ENCODE measurements around the gene DOCK4.

DNA sequence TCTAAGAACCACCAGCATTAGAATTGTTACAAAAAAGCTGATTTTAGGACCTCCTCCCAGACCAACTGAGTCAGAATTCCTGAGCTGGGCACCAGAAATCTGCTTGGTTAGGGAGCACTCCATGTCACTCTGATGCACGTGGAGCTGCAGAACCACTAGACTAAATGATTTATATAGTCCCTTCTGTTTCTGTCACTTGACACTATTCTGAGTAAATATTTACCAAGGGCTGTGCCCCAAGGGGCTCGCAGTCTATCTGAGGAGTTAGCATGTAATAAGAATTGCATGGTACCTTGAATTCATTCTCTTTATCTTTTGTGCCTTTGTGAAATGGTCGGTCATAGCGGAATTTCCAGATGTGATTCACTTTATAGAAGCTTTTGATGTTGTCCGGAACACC, 447.9 kb downstream of the DOCK4 start:
- TF ChIP-seq, protein P1, sequence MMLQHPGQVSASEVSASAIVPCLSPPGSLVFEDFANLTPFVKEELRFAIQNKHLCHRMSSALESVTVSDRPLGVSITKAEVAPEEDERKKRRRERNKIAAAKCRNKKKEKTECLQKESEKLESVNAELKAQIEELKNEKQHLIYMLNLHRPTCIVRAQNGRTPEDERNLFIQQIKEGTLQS (CRISPR knock-in tag; conservative IDR thresholded peaks at IDR 0.05) = no peak
- TF ChIP-seq CBFB (CRISPR knock-in tag; IDR thresholded peaks at IDR 0.05; ENCODE audit: low read depth) (no peak), TEAD1 (CRISPR knock-in tag; IDR thresholded peaks at IDR 0.05) (no peak), FOXK1 (CRISPR knock-in tag; IDR thresholded peaks at IDR 0.05) (no peak)
- TF ChIP-seq, protein P2, sequence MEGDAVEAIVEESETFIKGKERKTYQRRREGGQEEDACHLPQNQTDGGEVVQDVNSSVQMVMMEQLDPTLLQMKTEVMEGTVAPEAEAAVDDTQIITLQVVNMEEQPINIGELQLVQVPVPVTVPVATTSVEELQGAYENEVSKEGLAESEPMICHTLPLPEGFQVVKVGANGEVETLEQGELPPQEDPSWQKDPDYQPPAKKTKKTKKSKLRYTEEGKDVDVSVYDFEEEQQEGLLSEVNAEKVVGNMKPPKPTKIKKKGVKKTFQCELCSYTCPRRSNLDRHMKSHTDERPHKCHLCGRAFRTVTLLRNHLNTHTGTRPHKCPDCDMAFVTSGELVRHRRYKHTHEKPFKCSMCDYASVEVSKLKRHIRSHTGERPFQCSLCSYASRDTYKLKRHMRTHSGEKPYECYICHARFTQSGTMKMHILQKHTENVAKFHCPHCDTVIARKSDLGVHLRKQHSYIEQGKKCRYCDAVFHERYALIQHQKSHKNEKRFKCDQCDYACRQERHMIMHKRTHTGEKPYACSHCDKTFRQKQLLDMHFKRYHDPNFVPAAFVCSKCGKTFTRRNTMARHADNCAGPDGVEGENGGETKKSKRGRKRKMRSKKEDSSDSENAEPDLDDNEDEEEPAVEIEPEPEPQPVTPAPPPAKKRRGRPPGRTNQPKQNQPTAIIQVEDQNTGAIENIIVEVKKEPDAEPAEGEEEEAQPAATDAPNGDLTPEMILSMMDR (IDR thresholded peaks at IDR 0.05) = no peak
